GM19463 (cell line): ENCODE measurements around the gene CENPE.
A peak's percentile ranks its signal among the peaks of the same experiment; 100 is the strongest.

ENCODE experiments used
- ATAC-seq: cut with Tn5 transposase; IDR thresholded peaks from one replicate; pipeline ENCODE4 v1.9.1; 2021; ENCODE audit warnings: mild to moderate bottlenecking, moderate library complexity; ENCODE audit not compliant: unreplicated experiment

Gene CENPE

DNA sequence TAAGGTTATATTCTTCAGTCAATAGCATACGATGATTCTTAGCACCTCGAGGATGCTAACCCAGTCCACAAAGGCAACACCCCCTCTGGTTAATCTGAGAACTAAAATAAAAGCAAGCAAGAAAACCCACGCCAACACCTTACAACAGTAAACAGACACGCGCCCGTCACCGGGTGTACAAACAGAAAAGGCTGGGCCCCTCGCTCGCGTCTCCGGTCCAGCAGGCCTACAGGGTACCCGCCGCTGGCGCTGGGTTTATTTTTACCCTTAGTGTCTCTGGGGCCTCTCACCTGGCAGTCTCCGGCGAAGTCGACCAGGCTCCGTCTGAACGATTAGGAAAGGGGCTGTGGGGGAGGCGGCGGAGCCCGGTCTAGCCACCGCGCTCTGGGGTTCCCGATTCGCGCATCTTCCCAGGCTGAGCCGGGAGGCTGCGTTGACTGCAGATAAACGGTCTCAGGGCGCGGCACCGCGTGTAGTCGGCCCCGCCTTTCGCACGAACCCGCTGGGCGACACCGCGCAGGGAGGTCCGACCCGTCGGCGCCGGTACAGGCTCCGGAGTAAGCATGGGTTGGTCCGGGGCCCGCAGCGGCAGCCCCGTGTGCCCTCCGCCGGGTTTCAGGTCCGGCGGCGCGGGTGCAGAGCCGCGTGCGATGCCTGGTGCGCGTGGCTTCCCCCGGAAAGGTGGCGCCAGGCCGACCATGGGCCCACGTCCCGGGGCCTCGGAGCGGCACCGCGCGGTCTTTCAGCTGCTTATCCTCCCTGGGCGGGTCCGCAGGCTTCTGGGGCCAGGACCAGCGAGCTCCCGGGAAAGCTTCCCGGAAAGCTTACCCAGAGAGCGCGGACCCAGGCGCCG lies 122.0 kb downstream of the CENPE start:
- peak; percentile 44 for ATAC-seq

DNA sequence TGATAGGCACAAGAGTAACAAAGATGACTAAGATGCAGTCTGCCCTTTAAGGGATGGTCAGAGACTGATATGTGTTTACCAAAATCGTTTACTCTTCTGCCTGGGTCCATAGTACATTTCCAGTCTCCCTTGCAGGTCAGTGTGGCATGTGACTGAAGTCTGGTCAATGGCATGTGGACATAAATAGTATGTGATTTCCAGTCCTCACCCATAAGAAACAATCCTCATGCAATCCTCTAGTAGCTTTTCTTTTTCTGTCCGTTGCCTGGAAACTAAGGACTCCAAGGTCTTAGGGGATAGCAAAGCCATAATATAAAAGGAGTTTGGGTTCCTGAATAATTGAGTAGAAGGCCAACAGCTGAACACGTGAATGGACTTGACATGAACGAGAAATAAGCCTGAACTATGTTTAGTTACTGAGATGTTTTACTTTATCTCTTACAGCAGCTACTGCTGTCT lies 122.7 kb downstream of the CENPE start:
- no peak for ATAC-seq

DNA sequence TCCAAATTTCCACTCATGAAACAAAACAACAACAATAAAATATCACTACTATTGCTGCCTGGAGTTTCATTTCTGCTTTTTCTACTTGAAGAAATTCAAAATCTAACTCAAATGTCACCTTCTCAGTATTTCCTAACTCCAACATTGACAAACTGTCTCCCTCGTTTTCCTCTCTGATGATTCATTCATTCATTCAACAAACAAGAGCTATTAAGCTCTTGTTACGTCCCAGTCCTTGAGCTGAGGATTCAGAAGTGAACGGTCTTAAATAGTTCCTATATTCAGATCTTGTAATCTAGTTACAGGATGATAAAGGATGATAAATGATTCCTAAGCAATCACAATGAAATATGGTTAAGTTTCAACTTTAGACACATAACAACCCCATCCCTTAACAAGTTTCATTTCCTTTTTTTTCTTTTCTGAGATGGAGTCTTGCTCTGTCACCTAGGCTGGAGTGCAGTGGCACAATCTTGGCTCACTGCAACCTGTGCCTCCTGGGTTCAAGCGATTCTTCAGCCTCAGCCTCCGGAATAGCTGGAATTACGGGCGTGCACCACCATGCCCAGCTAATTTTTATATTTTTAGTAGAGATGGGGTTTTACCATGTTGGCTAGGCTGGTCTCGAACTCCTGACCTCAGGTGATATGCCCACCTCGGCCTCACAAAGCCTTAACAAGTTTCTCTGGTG lies 123.3 kb downstream of the CENPE start:
- peak; percentile 29 for ATAC-seq

DNA sequence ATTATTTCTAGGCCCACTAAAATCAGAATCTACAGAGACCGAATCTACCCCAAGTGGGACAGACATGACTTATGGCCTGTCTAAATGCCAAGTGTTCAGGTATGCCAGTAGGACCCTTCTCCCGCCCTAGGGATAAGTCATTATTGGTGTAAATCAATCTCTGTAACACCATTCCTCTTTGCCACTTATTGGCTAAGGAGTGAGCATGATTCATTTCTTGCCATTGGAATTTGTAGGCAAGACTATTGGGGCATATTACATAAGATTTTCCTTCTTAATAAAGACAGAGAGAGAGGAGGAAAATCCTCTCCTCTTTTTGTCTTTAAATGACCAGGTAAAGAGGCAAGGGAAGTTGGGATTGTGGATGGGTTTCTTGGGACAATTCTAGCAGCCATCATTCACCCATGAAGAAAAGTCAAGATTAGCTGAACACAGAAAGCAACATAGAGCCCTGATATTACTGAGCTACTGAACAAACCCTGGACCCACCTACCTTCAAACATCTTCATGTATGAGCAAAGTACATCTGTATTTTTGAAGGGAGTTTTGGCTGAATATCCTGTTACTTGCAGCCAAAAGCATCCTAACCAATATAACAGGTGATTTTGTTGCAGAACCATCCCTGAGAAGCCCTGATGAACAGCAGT lies 124.2 kb downstream of the CENPE start:
- ATAC-seq: no peak

DNA sequence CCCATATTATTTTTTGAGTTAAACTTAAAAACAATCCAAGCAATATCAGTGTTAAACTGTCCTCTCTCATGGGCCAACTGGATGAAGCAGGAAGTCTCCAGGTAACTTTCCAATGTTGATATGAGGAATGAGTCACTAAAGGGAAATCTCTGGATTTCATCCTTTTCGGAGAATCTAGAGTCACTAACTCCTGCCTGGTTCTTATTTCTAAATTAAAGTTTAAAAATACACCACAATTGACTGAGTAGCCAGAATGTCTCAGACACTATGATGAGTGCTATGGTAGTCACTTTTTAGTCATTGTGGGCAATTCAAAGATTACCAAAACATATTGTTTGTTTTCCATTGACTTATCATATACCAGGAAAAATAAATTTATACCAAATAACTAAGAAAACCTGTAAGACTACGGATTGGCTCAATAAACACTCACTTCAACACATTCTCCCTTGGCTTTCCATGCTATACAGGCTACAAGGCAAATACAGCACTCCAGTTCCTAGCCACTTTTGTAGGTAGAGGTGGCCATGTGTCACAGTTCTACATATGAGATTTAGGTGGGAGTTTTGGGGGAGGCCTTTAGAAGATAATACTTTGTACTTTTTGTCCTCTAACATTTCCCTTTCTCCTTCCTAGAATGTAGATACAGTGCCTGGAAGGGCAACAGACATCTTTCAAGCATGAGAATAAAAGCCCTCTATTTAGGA lies 130.1 kb downstream of the CENPE start:
- no peak for ATAC-seq

DNA sequence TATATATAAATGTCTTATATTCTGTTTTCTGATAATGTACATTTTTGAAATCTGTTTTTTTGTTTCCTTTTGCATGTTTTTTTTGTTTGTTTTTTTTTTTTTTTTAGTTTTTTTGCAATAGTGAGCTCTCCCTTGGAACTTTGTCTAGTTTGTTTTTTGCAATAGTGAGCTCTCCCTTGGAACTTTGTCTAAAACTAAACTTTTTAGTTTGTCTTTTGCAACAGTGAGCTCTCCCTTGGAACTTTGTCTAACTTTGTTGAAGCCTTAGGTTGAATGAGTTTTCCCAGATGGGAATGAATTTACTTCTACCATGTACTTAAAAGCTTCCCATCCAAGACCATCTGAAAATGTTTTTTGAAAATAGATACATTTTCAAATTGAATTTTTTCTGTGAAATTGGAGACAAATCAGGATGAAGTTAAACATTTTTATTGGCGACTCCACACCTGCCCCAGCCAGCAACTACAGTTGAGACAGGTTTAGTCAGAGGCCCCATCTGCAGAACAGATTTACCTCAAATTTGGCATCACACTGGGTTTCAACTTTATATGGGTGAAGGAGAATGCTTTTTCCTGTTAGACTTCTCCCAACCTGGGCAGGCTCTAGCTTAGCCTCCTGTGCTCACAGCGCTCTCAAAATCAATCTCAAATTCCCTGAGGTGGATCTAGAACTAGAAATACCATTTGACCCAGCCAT lies 137.5 kb downstream of the CENPE start:
- no peak for ATAC-seq
